NCI-H1930 (cell line): ENCODE data around the gene PAK5.
"Not testable (repeated sequence)": the region's sequence is repeated elsewhere in the genome, so short reads cannot be mapped to it uniquely, and the experiment has no call there.

ENCODE experiments used
- DNase-seq, 2 experiments: peaks; one replicate each; lab custom pipeline; 2025; lab: John Stamatoyannopoulos, UW

The PAK5 gene

GRCh38 chr20:9685011-9685410 is 153.9 kb downstream of the PAK5 start:
- no peak for DNase-seq

- DNase-seq, result no peak
Observed at GRCh38 chr20:9677100-9677623, 161.7 kb downstream of the PAK5 start.

DNA sequence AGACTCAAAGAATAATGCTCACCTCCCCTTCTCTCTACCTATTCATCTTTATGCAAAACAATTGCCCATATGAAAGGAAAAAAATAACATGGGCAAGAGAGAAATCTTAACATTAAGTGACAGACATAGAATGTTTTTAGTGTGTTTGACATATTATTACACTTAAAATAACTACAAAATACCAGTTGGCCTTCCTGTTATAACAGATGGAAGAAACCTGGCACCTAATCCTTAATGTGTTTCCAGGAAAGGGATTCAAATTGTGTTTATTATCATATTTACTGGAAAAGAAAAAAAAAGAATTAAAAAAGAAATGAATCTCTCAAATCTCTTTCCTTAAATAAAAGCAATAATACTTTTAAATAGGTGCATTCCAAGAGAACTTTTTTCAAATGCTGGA is 165.9 kb downstream of the PAK5 start:
- no peak for DNase-seq

GRCh38 chr20:9672027-9672426 is 166.8 kb downstream of the PAK5 start:
- DNase-seq, result no peak

GRCh38 chr20:9668381-9668780 is 170.5 kb downstream of the PAK5 start:
- DNase-seq, result no peak

DNA sequence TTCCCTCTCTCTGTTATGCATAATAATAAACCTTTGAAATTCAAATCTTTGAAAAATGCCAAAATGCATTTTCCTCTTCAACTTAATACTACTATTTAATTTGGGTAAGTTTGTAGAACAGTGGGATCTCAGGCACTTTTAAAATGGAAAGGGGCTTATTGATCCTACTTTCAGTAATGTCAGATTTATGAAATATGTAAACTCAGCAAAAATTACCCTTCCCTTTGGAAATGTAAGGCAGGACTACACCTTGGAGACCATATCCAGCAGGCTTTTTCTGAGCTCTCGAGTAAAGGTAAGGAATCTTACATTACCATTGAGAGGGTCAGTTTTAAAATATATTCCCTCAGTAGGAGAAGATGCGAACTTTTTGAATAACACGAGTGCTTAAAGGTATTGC is 175.5 kb downstream of the PAK5 start:
- DNase-seq, result no peak

- no peak for DNase-seq
Observed at GRCh38 chr20:9660236-9660868, 178.5 kb downstream of the PAK5 start.

DNA sequence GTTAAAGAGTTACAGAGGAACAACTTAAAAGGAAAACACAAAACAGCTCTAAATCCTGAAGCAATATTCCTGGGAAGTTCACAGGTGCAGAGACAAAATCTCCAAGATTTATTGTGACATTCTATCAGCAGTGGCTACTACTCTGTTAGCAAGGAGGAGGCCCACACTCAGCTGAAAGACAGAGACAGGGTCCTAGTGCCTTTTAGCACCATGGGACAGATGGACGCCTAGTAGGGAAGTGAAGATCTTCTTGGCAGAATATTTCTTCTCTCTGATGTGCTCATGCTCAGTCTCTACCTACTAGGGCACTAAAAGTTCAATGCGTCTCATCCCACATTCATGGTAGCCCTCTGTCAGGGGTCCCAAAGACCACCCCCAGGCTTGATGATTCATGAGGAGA is 191.1 kb downstream of the PAK5 start:
- DNase-seq, result no peak

DNA sequence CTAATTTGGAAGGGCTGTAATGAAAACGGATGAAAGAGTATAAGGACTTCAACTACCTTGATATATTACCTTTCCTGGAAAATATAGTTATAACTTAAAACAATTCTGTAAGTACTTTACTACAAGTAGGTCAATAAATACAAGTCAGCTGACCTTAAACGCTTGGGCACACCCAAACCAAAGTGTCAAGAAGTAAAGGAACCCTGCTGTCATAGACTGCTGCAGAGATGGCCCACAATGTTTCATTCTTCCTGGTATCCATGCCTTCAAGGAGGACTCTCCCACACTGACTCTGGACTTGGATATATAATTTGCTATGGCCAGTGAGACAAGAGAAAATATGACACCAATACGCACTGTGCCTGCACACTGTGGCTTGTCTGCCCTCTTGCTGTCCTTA is 192.5 kb downstream of the PAK5 start:
- no peak for DNase-seq

GRCh38 chr20:9642882-9643281 is 196.0 kb downstream of the PAK5 start:
- DNase-seq, result no peak

DNA sequence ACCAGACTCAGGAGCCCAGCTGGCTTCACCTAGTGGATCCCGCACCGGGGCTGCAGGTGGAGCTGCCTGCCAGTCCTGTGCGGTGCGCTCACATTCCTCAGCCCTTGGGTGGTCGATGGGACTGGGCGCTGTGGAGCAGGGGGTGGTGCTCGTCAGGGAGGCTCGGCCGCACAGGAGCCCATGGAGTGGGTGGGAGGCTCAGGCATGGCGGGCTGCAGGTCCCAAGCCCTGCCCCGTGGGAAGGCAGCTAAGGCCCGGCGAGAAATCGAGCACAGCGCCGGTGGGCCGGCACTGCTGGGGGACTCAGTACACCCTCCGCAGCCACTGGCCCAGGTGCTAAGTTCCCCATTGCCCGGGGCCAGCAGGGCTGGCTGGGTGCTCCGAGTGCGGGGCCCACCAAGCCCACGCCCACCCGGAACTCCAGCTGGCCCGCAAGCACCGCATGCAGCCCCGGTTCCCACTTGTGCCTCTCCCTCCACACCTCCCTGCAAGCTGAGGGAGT is 197.3 kb downstream of the PAK5 start:
- DNase-seq, result not testable (repeated sequence)

GRCh38 chr20:9637889-9638288 is 201.0 kb downstream of the PAK5 start:
- no peak for DNase-seq

GRCh38 chr20:9635750-9636149 is 203.1 kb downstream of the PAK5 start:
- no peak for DNase-seq

DNA sequence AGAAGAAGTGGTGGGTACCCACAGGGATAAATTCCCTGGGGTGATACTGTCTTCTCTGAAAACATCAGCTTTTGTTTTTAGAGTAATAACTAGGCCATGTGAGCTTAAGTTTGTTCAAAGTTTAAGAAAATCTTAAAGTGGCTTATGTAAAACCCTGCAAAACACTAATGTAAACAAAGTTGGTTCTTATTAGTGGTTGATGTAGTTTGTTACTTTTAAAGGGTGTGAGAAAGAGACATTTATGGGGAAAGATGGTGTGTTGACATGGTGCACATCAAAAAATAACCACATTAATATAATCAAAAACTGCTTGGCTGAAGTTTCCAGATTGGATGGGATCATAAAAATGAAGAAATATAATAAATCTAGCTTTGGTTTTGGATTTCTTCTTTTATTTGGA is 204.5 kb downstream of the PAK5 start:
- no peak for DNase-seq

DNA sequence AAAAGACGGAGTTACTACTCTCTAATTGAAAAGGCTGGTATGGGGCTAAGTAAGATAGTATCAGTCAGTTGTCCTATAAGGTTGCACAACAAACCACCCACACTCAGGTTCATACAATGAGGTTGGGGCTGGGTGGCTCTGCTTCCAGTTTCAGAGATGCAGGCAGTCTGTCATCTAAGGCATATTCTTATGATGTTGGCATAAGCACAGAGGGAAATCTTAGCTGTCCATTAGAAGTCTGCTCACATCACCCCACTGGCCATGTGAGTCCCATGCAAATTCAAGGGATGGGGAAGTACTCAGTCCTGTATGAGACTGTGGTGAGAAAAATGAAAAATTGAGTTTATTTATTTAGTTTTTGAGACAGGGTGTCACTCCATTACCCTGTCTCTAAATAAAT is 205.9 kb downstream of the PAK5 start:
- DNase-seq, result no peak

DNA sequence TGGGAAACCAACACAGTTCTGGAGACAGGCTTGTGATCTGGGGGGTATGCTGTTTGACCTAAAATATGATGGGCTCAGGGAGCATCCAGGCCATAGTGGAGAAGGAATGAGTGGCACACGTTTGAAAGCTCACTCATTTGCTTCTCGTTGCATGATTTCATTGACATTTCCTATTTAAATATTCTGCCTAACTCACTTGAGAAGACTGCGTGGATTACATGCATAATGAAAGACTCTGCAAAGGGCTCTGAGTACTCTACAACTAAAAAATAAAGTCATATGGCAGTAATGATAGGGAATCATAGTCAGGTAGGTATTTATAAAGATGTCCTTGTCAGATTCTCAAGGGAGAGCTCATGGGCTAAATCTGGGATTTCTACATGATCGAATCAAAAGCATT is 206.6 kb downstream of the PAK5 start:
- DNase-seq, result no peak

DNA sequence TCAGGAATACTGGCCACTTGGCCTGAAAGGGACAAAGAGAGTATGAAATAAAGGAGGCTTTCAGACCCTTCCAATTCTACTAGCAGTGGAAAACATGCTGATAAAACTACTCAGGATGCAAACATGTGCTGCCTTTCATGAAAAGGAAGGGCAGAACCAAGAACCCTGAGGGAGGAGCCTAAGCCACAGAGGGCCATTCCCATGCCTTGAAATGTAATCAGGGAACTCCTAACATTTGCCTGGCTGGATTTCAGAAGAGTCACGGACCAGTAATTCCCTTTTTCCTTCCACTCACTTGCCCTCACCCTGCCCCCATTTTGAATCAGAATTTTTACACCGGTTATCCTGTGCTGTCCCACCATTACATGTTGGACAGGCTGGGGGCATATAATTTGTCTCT is 208.3 kb downstream of the PAK5 start:
- no peak for DNase-seq

DNA sequence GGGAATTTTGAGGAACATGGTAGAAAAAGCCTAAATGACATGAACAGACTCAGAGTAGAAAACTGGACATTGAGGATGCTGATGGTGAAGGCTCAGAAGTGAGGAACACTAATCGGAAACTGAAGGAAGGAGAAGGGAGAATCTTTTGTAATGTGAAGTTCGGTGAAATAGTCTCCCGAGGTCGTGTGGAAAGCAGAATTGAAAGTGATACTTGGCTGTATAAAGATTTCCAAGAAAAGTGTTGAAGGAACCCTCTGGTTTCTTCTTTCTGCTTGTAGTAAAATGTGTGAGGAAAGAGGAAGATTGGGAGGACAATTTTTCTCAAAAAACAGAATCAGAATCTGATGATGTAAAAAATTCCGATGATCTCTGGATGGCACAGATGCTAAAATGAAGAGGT is 209.0 kb downstream of the PAK5 start:
- no peak for DNase-seq

- DNase-seq, result no peak
Observed at GRCh38 chr20:9628589-9628988, 210.3 kb downstream of the PAK5 start.

GRCh38 chr20:9628141-9628540 is 210.7 kb downstream of the PAK5 start:
- DNase-seq, result no peak

DNA sequence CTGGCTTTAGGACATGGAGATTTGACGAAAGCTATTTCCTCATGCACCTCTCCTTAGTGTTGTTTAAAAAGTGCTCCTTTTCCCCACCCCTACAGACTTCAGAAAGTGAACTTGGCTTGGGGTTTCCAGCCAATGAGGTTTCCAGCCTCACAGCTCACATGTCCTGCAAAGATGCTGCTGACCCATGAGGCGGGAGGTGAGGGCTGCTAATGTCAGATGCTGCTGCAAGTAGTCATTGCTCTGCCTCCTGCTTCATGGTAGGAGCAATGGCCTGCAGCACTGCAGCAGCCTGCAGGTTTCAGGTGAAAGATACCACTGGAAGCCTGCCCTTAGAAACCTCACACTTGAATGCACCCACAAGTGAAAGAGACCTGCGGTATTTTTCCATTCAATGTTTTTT is 211.7 kb downstream of the PAK5 start:
- no peak for DNase-seq

GRCh38 chr20:9626357-9626756 is 212.5 kb downstream of the PAK5 start:
- no peak for DNase-seq

DNA sequence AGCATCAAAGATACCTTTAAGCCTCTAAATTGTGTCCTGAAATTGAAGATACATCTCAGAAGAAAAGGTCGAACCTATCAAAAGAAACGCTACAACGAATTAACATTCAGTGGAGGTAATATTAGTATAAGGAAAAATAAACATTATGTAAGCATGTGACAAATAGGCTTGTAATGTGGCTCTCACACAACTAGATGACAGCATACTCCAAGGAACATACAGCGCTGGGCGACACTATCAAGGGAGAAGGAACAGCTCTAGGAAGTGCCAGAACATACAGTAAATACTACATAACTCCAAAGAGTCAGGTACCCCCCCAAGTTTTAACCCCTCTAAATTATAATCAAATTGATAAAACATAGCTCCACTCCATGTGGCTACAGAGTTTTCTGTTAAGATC is 220.9 kb downstream of the PAK5 start:
- peak; percentile 12 to 25 for DNase-seq

DNA sequence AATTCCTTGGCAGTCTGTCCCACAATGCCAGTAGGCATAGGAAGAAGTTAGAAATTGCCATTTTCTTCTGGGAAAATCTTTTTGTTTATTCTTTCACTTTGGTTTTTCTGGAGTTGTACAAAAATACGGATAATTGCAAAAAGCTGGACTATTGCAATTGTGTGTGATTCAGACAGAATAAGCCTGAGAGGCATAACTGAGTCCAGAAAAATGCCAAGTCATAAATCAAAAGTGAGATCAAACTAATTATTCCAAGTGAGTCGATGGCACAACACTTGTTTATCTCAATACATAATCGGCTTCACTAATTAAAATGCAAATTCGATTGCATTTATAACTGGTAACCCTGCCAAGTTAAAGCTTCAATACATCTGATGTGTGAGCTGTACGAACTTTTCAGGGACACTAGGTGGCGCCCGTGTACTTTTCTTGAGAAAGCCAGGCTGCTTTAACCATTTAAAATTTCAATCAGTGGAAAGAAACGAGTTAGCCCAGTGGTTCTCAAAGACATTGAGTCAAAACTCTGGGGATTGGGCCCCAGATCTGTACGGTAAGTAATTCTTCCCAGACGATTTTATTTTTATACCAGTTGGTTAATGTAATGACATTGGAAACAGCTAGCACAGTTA is 221.9 kb downstream of the PAK5 start:
- DNase-seq, result peak; percentile 12 to 33
